Kidney (tissue), 14 donors: ENCODE measurements around the gene CTNNA2. TPM values are rescaled to one million over a fixed set of nuclear protein-coding genes. Genes with fewer than 3 reads are reported as not detected.

Experiments
- DNase-seq, 5 donors: peaks; one replicate each; pipeline ENCODE4 v3.0.0-alpha.2; 2013 to 2020
- FAIRE-seq: peaks from 2 replicates; lab custom pipeline; 2012; peaks lifted over from hg19 to GRCh38; lab: Jason Lieb, UNC
- H3K27ac ChIP-seq, 2 donors: one replicate each; pipeline ENCODE4 v1.7.0; 2013; ENCODE audit warnings: low read depth in 2 of 2, low read length in 2 of 2, inconsistent platforms in 1 of 2
- H3K27me3 ChIP-seq: one replicate; pipeline ENCODE4 v1.7.1; 2013; ENCODE audit warnings: low read length, inconsistent platforms; ENCODE audit not compliant: control insufficient read depth, insufficient read depth
- H3K36me3 ChIP-seq, 3 donors: one replicate each; pipeline versions ENCODE4 v1.7.0 to v1.7.1; 2013; ENCODE audit warnings: low read length in 3 of 3, control low read depth in 1 of 3, inconsistent platforms in 1 of 3; ENCODE audit not compliant: insufficient read depth in 3 of 3, control insufficient read depth in 2 of 3
- H3K4me1 ChIP-seq, 3 donors: one replicate each; pipeline versions ENCODE4 v1.7.0 to v1.7.1; 2013; ENCODE audit warnings: low read length in 3 of 3, inconsistent platforms in 1 of 3, low read depth in 1 of 3; ENCODE audit not compliant: control insufficient read depth in 2 of 3, insufficient read depth in 2 of 3
- H3K4me3 ChIP-seq, 3 donors: one replicate each; pipeline versions ENCODE4 v1.7.0 to v1.8.1; 2013; ENCODE audit warnings: low read length in 3 of 3, control low read depth in 1 of 3, inconsistent platforms in 1 of 3
- H3K9ac ChIP-seq, 3 donors: one replicate each; pipeline versions ENCODE4 v1.7.0 to v1.7.1; 2013; ENCODE audit warnings: low read length in 3 of 3, control low read depth in 1 of 3, inconsistent platforms in 1 of 3
- H3K9me3 ChIP-seq, 3 donors: one replicate each; pipeline versions ENCODE4 v1.7.0 to v1.7.1; 2013; ENCODE audit warnings: low read length in 3 of 3, control low read depth in 1 of 3, inconsistent platforms in 1 of 3; ENCODE audit not compliant: control insufficient read depth in 2 of 3, insufficient read depth in 1 of 3
- CTCF ChIP-seq: IDR thresholded peaks from 3 replicates; pipeline ENCODE4 v1.5.1; 2012; ENCODE audit warnings: mild to moderate bottlenecking, moderate library complexity, borderline replicate concordance; ENCODE audit not compliant: insufficient read depth; ENCODE audit errors: extremely low read depth
- intact Hi-C: fragments of 100-400 bp; cut with DNase I; formaldehyde crosslinking; loops from one replicate; pipeline ENCODE4 v1.11.1; 2022
- polyA plus RNA-seq: library from polyadenylated mRNA; stranded (reverse); fragments of 350-450 nt; fragmentation: Illumina TruSeq; extraction: RNeasy Lipid Tissue Mini Kit (QIAGEN cat#74804); gene quantifications from one replicate; pipeline ENCODE4 v1.2.3, GENCODE V29; 2014; ENCODE audit warnings: low read depth, low replicate concordance; ENCODE audit not compliant: insufficient read depth
- total RNA-seq: library from RNA; stranded (reverse); fragmentation: NEBNext Ultra II Directional; extraction: Animal tissue kit (Norgen Biotek cat#: 25700); gene quantifications from one replicate; pipeline ENCODE4 v1.2.1, GENCODE V29; 2021
- donor health status: control.
- donor health status: control.
- donor health status: control.
- donor health status: control.
- donor health status: control.
- donor health status: DM: yes; HTN: yes; CAD: no.
- donor health status: Normal renal cell carcinoma (clear cell type).

Gene CTNNA2
- total and polyA plus RNA-seq, 2 donors from 2014 or later = 0.47 TPM; not detected in 1

DNA sequence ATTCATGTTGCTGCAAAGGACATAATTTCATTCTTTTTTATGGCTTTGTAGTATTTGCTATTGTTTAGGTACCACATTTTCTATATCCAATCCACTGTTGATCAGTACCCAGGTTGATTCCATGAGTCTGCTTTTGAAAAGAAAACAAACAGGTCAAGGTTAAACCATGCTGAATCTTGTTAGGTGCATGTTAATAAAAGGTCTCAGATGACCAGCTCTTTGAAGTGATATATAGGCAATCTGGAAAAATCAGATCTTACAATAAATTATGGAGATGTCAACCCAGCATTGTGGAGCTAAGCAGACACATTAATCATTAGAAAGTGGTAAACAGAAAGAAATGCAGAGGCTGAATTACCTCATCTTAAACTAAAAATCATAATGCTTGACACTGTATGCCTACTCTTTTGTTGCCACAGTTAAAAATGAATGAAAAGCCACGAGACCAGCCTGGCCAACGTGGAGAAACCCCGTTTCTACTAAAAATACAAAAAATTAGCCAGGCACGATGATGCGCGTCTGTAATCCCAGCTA, 246.0 kb downstream of the CTNNA2 start:
- FAIRE-seq = no peak
- Histone ChIP-seq H3K4me1 (no peaks in the 10 kb centered on the region), H3K9me3 (no peaks in the 10 kb centered on the region), H3K27me3 (no peaks in the 10 kb centered on the region), H3K36me3 (no peaks in the 10 kb centered on the region), H3K9ac (no peak overlapping the region), H3K4me3 (no peak overlapping the region), H3K27ac (no peak overlapping the region)
- intact Hi-C loops = no loop called here
- TF ChIP-seq CTCF = no peak
- DNase-seq = no peak

GRCh38 chr2:79770926-79771325, 258.1 kb downstream of the CTNNA2 start:
- Histone ChIP-seq H3K4me3 (no peak overlapping the region), H3K9ac (no peak overlapping the region), H3K27ac (no peak overlapping the region), H3K36me3 (no peaks in the 10 kb centered on the region), H3K27me3 (no peaks in the 10 kb centered on the region), H3K4me1 (no peaks in the 10 kb centered on the region), H3K9me3 (no peaks in the 10 kb centered on the region)
- DNase-seq = no peak
- TF ChIP-seq CTCF = no peak
- intact Hi-C loops = no loop called here
- no peak for FAIRE-seq

DNA sequence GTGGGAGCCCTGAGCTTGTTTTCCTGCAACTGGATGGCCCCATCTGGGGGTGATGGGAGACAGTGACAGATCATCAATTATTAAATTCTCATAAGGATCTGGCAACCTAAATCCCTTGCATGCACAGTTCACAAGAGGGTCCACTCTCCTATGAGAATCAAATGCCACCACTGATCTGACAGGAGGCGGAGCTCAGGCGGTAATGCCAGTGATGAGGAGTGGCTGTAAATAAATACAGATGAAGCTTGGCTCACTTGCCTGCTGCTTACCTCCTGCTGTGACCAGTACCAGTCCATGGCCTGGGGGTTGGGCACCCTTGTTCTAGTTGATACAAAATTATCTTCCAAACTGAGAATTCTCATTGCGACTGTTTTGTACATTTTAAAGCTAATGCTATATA, 258.6 kb downstream of the CTNNA2 start:
- no peak for FAIRE-seq
- H3K9me3 ChIP-seq = no peaks in the 10 kb centered on the region
- no peak for TF ChIP-seq CTCF
- no peak overlapping the region for H3K4me3 ChIP-seq
- H3K4me1 ChIP-seq = no peaks in the 10 kb centered on the region
- H3K9ac ChIP-seq = no peak overlapping the region
- H3K27ac ChIP-seq = no peak overlapping the region
- no peaks in the 10 kb centered on the region for H3K36me3 ChIP-seq
- no peaks in the 10 kb centered on the region for H3K27me3 ChIP-seq
- no peak for DNase-seq
- intact Hi-C loops = no loop called here

GRCh38 chr2:79774016-79774415, 261.2 kb downstream of the CTNNA2 start:
- no peaks in the 10 kb centered on the region for H3K36me3 ChIP-seq
- TF ChIP-seq CTCF = no peak
- no peak overlapping the region for H3K9ac ChIP-seq
- no peak for FAIRE-seq
- H3K4me1 ChIP-seq = no peaks in the 10 kb centered on the region
- intact Hi-C loops = no loop called here
- H3K4me3 ChIP-seq = no peak overlapping the region
- no peaks in the 10 kb centered on the region for H3K9me3 ChIP-seq
- H3K27ac ChIP-seq = no peak overlapping the region
- DNase-seq = no peak
- H3K27me3 ChIP-seq = no peaks in the 10 kb centered on the region
